NCI-H1417 treated with DMSO at 0.1 percent for 48 hours (cell line): ENCODE data around the gene DSCAML1.
"Not testable (repeated sequence)": the region's sequence is repeated elsewhere in the genome, so short reads cannot be mapped to it uniquely, and the experiment has no call there.

Experiments used
- DNase-seq: peaks from one replicate; lab custom pipeline; 2025; lab: John Stamatoyannopoulos, UW

Gene DSCAML1

GRCh38 chr11:117421476-117421875 is 375.5 kb downstream of the DSCAML1 start:
- no peak for DNase-seq

GRCh38 chr11:117421041-117421440 is 376.0 kb downstream of the DSCAML1 start:
- DNase-seq: no peak

- DNase-seq: no peak
These were observed 376.4 kb downstream of the DSCAML1 start for GRCh38 chr11:117420598-117420997.

GRCh38 chr11:117420143-117420485 is 376.9 kb downstream of the DSCAML1 start:
- DNase-seq: no peak

GRCh38 chr11:117419482-117420142 is 377.4 kb downstream of the DSCAML1 start:
- DNase-seq: no peak

GRCh38 chr11:117418737-117419481 is 378.1 kb downstream of the DSCAML1 start:
- DNase-seq: no peak

- DNase-seq: no peak
These were observed 379.2 kb downstream of the DSCAML1 start for GRCh38 chr11:117417856-117418255.

GRCh38 chr11:117417342-117417741 is 379.7 kb downstream of the DSCAML1 start:
- DNase-seq: no peak

GRCh38 chr11:117415358-117415896 is 381.6 kb downstream of the DSCAML1 start:
- no peak for DNase-seq

GRCh38 chr11:117414724-117415123 is 382.3 kb downstream of the DSCAML1 start:
- DNase-seq: no peak

GRCh38 chr11:117413616-117414015 is 383.4 kb downstream of the DSCAML1 start:
- no peak for DNase-seq

GRCh38 chr11:117412653-117413275 is 384.3 kb downstream of the DSCAML1 start:
- no peak for DNase-seq

GRCh38 chr11:117412176-117412575 is 384.8 kb downstream of the DSCAML1 start:
- no peak for DNase-seq

GRCh38 chr11:117411736-117412135 is 385.3 kb downstream of the DSCAML1 start:
- no peak for DNase-seq

- DNase-seq: peak; percentile 98
These were observed 385.9 kb downstream of the DSCAML1 start for GRCh38 chr11:117410861-117411710.

- DNase-seq: no peak
These were observed 386.8 kb downstream of the DSCAML1 start for GRCh38 chr11:117410238-117410637.

GRCh38 chr11:117409511-117409910 is 387.5 kb downstream of the DSCAML1 start:
- no peak for DNase-seq

GRCh38 chr11:117408356-117408755 is 388.7 kb downstream of the DSCAML1 start:
- no peak for DNase-seq

- no peak for DNase-seq
These were observed 390.0 kb downstream of the DSCAML1 start for GRCh38 chr11:117407016-117407415.

GRCh38 chr11:117405898-117406297 is 391.1 kb downstream of the DSCAML1 start:
- DNase-seq: not testable (repeated sequence)

- not testable (repeated sequence) for DNase-seq
These were observed 397.7 kb downstream of the DSCAML1 start for GRCh38 chr11:117399100-117399840.
